GM21619 (cell line): ENCODE results near the gene EXOC3L1.

Source experiments
- ATAC-seq: cut with Tn5 transposase; IDR thresholded peaks from one replicate; pipeline ENCODE4 v1.9.1; 2021; ENCODE audit not compliant: unreplicated experiment

EXOC3L1 gene

DNA sequence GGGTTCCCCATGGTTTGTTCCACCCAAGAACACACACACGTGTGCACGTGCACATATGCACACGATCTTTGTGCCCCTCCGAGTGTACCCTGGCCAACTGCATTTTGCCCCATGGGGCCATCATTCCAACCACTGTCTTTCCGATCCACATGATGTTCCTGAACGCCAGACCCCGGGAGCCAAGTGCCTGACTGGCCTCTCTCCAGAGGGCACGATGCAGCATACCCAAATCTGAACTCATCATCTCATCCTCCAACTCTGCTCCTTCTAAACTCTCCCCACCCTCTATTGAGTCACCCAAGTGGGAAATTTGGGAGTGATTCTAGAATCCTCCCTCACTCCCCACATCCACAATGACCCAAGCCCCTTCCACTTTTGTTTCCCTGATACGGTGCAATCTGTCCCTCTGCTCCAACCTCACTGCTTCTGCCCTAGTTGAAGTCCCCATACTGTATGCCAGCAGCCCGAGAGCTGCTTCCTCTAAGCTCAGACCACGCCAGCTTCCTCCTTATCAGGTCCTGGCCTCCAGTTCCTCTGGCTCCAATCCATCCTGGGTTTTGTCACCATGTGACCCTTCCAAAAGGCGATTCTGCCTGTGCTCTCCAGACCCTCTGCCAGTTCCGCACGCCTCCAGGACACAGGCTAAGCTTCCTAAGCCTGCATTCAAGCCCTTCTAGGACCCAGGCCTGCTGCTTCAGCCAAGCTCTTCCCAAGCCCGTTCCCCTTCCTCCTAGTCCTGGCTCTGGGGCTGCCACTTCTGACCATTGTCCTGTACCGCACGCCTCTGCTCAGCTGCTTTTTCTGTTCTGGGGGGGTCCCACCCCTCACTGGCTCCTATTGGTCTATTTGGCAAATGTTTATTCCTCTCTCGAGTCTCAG is 26.9 kb upstream of the EXOC3L1 start:
- no peak for ATAC-seq

DNA sequence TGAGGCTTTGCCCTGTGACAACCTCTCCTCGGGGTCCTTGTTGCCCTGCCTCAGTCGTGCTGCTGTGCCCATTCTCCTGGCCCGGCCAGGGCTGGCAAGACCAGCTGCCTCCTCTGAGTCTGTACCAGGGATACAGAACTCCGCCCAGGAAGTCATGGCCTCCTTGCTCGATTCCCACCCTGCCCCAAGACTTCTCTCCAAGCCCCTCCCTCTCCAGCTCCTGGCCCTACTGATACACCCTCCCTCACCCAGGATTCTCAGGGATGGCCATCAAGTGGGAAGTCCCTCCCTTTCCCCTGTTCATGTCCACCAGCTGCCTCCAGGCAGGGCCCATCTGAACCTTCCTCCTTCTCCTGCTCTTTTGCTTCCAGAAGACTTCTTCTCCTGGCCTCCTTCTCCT is 25.8 kb upstream of the EXOC3L1 start:
- no peak for ATAC-seq

DNA sequence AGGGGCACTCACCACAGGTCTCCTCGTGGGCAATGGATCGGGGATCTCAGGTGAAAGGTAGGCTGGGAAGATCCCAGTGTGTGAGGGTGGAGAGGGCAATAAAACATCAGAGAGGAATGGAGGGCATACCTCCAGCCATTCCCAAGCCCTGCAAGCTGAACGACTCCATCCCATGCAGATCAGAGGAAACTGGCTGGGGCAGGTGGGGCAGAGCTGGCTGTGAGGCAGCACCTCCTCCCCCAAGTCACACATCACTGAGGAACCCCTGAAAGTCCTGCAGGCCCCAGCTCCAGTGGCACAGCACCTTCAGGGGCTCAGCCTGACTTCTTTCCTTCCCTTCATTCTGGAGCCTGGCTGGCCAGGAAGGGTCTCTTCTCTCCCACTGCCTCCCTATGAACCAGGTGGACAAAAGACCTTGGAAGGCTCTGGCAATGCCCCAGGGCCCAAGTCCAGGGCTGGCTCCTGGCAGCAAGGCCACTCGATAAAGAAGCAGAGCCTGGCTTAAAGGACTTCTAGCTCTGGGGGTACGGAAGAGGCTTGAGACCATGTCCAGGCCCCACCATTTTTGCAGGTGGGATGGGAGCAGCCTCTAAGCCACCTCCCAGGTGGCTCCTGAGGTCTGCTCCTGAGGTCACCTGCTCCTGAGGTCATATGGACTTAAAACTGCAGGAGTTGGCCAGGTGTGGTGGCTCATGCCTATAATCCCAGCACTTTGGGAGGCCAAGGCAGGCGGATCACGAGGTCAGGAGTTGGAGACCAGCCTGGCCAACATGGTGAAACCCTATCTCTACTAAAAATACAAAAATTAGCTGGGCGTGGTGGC is 23.5 kb upstream of the EXOC3L1 start:
- no peak for ATAC-seq

DNA sequence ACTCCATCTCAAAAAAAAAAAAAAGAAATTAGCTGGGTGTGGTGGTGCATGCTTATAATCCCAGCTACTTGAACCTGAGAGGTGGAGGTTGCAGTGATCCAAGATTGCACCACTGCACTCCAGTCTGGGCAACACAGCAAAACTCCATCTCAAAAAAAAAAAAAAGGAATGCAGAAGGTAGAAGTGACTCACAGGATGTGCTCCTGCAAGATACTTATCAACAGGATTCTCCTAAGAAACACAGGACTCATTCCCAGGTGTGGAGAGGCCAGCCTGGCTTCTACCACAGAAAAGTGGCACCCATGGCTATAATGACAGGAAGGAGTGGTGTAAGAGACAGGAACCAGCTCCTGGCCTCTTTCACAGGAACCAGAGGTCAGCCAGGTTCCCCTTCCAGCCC is 22.8 kb upstream of the EXOC3L1 start:
- ATAC-seq: no peak

- ATAC-seq: no peak
These were observed 21.7 kb upstream of the EXOC3L1 start for GRCh38 chr16:67211674-67212073.

DNA sequence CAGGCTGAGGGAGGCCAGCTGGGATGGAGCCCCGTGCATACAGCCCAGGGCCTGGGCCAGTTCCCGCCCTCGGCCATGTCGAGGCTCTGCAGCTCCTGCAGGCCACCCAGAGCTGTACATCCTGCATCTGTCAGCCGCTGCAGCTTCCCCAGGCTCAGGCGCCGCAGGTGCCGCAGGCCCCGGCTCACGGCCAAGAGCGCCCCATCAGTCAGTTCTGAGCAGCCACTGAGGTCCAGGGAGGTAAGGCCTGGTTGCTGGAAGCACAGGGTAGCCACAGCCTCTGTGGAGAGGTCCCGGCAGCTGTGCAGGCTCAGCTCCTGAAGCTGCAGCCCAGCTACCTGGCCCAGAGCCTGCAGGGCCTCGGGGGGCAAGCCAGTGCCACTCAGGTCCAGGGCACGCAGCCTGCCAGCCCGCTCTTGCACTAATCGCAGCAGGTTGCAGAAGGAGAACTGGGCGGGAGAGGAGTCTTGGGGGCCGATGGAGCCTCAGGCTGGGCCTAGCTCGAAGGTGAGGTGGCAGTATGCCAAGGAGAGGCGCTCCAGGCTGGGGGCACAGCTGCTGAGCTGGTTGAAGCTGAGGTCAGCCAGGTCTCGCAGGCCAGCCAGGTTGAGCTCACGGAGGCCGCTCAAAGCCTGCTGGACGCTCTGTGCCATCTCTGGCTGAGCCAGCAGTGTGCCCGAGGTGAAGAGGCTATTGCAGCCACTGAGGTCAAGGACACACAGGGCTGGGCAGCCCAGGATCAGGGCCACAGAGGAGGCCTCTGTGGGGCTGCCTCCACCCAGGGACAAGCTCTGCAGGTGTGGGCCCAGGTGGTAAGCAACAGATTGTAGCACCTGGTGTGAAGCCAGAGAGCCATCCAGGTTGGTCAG is 20.4 kb upstream of the EXOC3L1 start:
- ATAC-seq: no peak

GRCh38 chr16:67209565-67209964 is 19.6 kb upstream of the EXOC3L1 start:
- ATAC-seq: no peak

DNA sequence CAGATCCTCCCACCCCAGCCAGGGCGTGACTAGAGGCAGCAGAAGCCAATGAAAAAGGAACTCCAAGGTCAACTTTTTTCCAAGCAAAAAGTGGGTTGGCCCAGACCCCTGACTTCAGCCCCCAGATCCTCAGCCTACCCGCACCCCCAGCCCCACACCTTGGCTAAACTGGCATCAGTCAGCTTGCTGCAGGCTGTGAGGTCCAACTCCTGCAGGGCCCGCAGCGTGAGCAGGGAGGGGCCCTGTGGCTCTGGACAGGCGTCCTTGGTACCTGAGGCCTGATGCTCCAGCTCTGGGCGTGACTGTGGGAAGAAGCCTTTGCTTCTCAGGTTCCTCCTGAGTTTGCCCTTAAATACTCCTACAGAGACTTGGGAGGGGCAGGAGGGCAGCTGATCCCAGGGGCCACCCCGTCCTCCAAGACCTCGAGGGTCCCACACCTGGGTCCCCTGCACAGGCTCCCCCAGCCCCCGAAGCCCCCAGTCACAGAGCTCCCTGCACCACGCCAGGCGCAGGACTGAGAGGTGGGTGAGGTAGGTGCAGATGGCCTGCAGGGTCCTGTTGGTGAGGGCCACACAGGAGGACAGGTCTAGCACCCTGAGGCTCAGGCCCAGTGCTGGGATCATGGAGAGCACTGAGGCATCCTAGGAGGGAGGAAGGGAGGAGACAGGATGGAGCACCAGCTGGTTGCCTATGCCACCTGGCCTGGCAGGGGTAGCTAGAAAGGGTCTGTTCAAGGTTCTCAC is 18.4 kb upstream of the EXOC3L1 start:
- ATAC-seq: no peak

- no peak for ATAC-seq
These were observed 17.5 kb upstream of the EXOC3L1 start for GRCh38 chr16:67207249-67208091.

- no peak for ATAC-seq
These were observed 16.9 kb upstream of the EXOC3L1 start for GRCh38 chr16:67206838-67207248.

- ATAC-seq: no peak
These were observed 16.3 kb upstream of the EXOC3L1 start for GRCh38 chr16:67206129-67206837.

DNA sequence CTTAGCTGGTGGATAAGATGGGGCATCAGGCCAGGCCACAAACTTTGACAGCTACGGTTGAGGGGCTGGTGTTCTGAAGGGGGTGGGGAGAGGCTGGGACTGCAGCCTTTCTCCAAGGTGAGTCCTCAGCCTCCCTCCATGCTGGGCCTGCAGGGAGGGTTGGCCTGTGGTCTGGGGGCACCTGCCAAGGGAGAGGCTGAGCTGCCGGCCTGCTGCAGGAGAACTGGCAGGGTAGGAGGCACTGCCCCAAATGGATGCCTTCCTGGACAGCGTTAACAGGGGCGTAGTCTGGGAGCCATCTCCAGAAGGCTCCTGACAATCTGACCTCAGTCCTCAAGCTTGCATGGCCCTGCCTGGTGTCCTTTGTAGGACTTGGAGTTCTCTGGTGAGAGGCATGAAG is 14.1 kb upstream of the EXOC3L1 start:
- no peak for ATAC-seq

DNA sequence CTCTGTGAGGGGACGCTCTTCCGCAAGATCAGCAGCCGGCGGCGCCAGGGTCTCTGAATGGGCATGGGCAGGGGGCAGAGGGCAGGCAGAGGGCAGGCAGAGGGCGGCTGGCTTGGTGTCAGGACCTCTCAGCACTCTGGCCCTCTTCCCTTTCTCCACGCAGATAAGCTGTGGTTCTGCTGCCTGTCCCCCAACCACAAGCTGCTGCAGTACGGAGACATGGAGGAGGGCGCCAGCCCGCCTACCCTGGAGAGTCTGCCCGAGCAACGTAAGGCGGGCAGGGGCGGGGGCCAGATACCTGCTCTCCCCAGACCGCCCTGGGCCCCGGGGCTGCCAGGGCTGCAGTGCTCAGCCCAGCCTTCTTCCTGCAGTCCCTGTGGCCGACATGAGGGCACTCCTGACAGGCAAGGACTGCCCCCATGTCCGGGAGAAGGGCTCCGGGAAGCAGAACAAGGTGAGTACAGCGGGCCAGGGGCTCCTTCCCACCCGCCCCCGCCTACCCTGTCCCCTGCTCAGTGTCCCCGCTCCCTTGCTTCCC is 13.1 kb upstream of the EXOC3L1 start:
- no peak for ATAC-seq

DNA sequence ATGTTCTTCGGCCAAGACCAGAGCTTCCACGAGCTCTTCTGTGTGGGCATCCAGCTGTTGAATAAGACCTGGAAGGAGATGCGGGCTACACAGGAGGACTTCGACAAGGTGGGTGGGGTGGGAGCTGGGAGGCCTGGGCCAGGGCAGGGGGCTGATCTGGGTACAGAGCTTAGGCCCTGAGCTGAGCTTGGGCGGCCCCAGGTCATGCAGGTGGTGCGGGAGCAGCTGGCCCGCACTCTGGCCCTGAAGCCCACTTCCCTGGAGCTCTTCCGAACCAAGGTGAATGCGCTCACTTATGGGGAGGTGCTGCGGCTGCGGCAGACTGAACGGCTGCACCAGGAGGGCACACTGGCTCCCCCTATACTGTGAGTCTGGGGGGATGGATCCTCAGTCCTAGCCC is 12.5 kb upstream of the EXOC3L1 start:
- no peak for ATAC-seq

DNA sequence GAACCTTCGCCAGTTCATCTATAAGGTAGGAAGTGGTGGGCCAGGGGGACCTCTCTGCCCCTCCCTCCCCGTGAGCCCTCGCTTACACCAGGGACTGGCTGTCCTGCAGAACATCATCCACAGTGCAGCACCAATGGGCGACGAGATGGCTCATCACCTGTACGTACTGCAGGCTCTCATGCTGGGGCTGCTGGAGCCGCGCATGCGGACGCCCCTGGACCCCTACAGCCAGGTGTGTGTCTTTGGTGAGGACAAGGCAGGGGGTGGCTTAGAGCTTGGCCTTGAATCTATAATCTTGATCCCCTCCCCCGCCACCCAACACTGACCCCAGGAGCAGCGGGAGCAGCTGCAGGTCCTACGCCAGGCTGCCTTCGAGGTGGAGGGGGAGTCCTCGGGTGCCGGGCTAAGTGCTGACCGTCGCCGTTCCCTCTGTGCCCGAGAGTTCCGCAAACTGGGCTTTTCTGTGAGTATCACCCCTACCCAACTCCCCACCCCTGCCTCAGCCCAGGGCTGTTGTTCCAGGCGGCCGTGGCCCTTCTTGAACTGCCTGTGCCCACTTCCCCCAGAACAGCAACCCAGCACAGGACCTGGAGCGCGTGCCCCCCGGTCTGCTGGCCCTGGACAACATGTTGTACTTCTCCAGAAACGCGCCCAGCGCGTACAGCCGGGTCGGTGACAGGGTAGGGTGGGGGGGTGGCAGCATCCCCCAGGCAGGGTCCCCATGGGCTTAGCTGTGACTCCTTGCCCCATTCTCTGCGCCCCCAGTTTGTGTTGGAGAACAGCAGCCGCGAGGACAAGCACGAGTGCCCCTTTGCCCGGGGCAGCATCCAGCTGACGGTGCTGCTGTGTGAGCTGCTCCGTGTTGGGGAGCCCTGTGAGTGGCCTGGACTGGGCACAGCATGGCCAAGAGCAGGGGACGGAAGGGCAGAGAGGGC is 11.7 kb upstream of the EXOC3L1 start:
- ATAC-seq: no peak

DNA sequence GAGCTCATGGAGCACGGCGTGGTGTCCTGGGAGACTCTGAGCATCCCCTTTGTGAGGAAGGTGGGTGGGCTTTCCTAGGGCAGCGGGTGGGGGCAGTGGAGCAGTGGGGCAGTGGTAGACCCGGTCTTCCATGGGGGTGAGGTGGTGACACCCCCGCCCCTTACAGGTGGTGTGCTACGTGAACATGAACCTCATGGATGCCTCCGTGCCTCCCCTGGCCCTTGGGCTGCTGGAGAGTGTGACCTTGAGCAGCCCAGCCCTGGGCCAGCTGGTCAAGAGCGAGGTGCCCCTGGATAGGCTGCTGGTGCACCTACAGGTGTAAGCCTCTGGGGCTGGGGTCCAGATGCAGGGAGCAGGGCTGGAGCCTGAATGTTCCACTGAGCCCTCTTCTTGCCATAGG is 10.6 kb upstream of the EXOC3L1 start:
- ATAC-seq: no peak

- ATAC-seq: no peak
These were observed 9.9 kb upstream of the EXOC3L1 start for GRCh38 chr16:67199808-67200198.
